GM12878 (cell line): ENCODE data around the gene CSF1R. TPM values are rescaled to one million over a fixed set of nuclear protein-coding genes. Genes with fewer than 3 reads are reported as not detected.

ENCODE experiments used
- ATAC-seq: fragments of 200-7000 bp; cut with Tn5 transposase; 3 replicates; pipeline ENCODE4 v1.9.1; 2020; ENCODE audit warnings: mild to moderate bottlenecking, moderate library complexity
- BruUV-seq: library from RNA; stranded (reverse); fragments of 400-500 nt; replicated peaks from 2 replicates; lab custom pipeline; 2021; lab: Mats Ljungman, UMichigan
- CTCF ChIA-PET: fragments of 300-600 bp; sonication (Branson Sonifier 250); formaldehyde crosslinking; extraction: SDS; loops from one replicate; lab custom pipeline; 2021; ENCODE audit warnings: inconsistent platforms; lab: Yijun Ruan, JAX
- POLR2A ChIA-PET: fragments of 350-600 bp; formaldehyde crosslinking; extraction: SDS; loops from one replicate; lab custom pipeline; 2021; ENCODE audit warnings: inconsistent platforms; lab: Charles Lee
- RAD21 ChIA-PET: fragments of 300-600 bp; sonication (Branson Sonifier 250); formaldehyde crosslinking; loops from one replicate; lab custom pipeline; 2023; ENCODE audit warnings: antibody characterized with exemption; ENCODE audit not compliant: unreplicated experiment; lab: Charles Lee
- SMC1A ChIA-PET: fragments of 300-600 bp; sonication (Branson Sonifier 250); formaldehyde crosslinking; loops from one replicate; lab custom pipeline; 2023; ENCODE audit not compliant: unreplicated experiment, uncharacterized antibody; lab: Charles Lee
- DNase-seq: peaks from one replicate; pipeline ENCODE4 v3.0.0-alpha.2; 2011; ENCODE audit warnings: low read depth, low spot score
- FAIRE-seq: peaks from 3 replicates; lab custom pipeline; 2011; peaks lifted over from hg19 to GRCh38; lab: Jason Lieb, UNC
- H2AFZ ChIP-seq: 2 replicates; pipeline ENCODE4 v1.6.0; 2011; ENCODE audit warnings: low read depth, low read length, control low read depth; ENCODE audit not compliant: control insufficient read depth
- H3K27ac ChIP-seq: 2 replicates; pipeline ENCODE4 v1.5.1; 2011; ENCODE audit warnings: control low read depth; ENCODE audit not compliant: control insufficient read depth, insufficient read depth
- H3K27me3 ChIP-seq, 2 experiments: replicated peaks in 1 of 2; 2 replicates each; pipeline versions ENCODE4 v1.6.0 to v1.6.1; 2011; ENCODE audit warnings: low read length in 1 of 2; ENCODE audit not compliant: control insufficient read depth in 2 of 2, insufficient read depth in 2 of 2
- H3K36me3 ChIP-seq, 2 experiments: 2 replicates each; pipeline ENCODE4 v1.5.1; 2011; ENCODE audit warnings: low read length in 1 of 2; ENCODE audit not compliant: control insufficient read depth in 2 of 2, insufficient read depth in 2 of 2
- H3K4me1 ChIP-seq: 2 replicates; pipeline ENCODE4 v1.6.1; 2011; ENCODE audit warnings: mild to moderate bottlenecking, low read length, moderate library complexity, mixed read lengths; ENCODE audit not compliant: control insufficient read depth, insufficient read depth
- H3K4me2 ChIP-seq: 2 replicates; pipeline ENCODE4 v1.6.0; 2011; ENCODE audit warnings: control low read depth; ENCODE audit not compliant: control insufficient read depth, insufficient read depth
- H3K4me3 ChIP-seq: fragments of 200-600 bp; sonication (generic); 2 replicates; pipeline ENCODE4 v1.5.1; 2016
- H3K79me2 ChIP-seq: 2 replicates; pipeline ENCODE4 v1.6.0; 2011; ENCODE audit warnings: low read length; ENCODE audit not compliant: control insufficient read depth, insufficient read depth
- H3K9ac ChIP-seq: 2 replicates; pipeline ENCODE4 v1.8.0; 2011; ENCODE audit warnings: low read length, control low read depth, mixed read lengths; ENCODE audit not compliant: control insufficient read depth, insufficient read depth
- H3K9me3 ChIP-seq: replicated peaks from 3 replicates; pipeline ENCODE4 v1.5.1; 2011; ENCODE audit warnings: mild to moderate bottlenecking, low read length; ENCODE audit not compliant: control insufficient read depth, insufficient read depth
- H4K20me1 ChIP-seq: 2 replicates; pipeline ENCODE4 v1.6.0; 2011; ENCODE audit not compliant: control insufficient read depth, insufficient read depth
- BCL11A ChIP-seq: IDR thresholded peaks from 2 replicates; pipeline ENCODE4 v1.6.1; 2011; ENCODE audit warnings: low read depth, low read length
- HDGF ChIP-seq: fragments of 450-650 bp; IDR thresholded peaks from 2 replicates; pipeline ENCODE4 v1.6.1; 2016; ENCODE audit warnings: antibody characterized with exemption
- MEF2A ChIP-seq: IDR thresholded peaks from 2 replicates; pipeline ENCODE4 v1.6.1; 2011; ENCODE audit warnings: low read depth, mild to moderate bottlenecking, low read length, moderate library complexity; ENCODE audit not compliant: insufficient read depth
- MTA2 ChIP-seq: fragments of 450-650 bp; IDR thresholded peaks from 2 replicates; pipeline ENCODE4 v1.6.1; 2016; ENCODE audit warnings: low read depth, mild to moderate bottlenecking, moderate library complexity
- RAD51 ChIP-seq: fragments of 450-650 bp; IDR thresholded peaks from 2 replicates; pipeline ENCODE4 v1.6.1; 2016; ENCODE audit warnings: moderate library complexity, mild to moderate bottlenecking, inconsistent platforms
- RBBP5 ChIP-seq: fragments of 200-600 bp; sonication (generic); conservative IDR thresholded peaks from 2 replicates; pipeline ENCODE4 v1.6.1; 2016
- SP1 ChIP-seq: IDR thresholded peaks from one replicate; pipeline ENCODE4 v1.6.1; 2011; ENCODE audit warnings: low read depth, low read length
- SREBF1 ChIP-seq: IDR thresholded peaks from 2 replicates; pipeline ENCODE4 v1.6.1; 2012; ENCODE audit warnings: mild to moderate bottlenecking, low read length
- SRF ChIP-seq, 2 experiments: IDR thresholded peaks; 2 replicates each; pipeline ENCODE4 v1.6.1; 2011; ENCODE audit warnings: low read depth in 2 of 2, low read length in 2 of 2, mild to moderate bottlenecking in 1 of 2, moderate library complexity in 1 of 2
- WGBS: methylation state at CpG from one replicate; pipeline ENCODE4 v1.1.6; 2016; ENCODE audit warnings: low lambda C conversion rate; ENCODE audit not compliant: insufficient replicate concordance, insufficient coverage; ENCODE audit errors: missing lambda C conversion rate; 5-methylcytosine and 5-hydroxymethylcytosine counted together
- in situ Hi-C: fragments of 300-500 bp; cut with MboI; formaldehyde crosslinking; loops from 9 replicates; pipeline ENCODE4 v1.14.3; 2018; ENCODE audit warnings: mixed read lengths
- intact Hi-C: fragments of 100-400 bp; cut with micrococcal nuclease; formaldehyde crosslinking; loops from one replicate; pipeline ENCODE4 v1.14.2; 2022; ENCODE audit not compliant: unreplicated experiment
- polyA plus RNA-seq, 11 experiments: library from polyadenylated mRNA; depleted of rRNA in 4 of 11; unstranded in 6 of 11; stranded (reverse) in 5 of 11; fragments of >200 nt; fragmentation: Nextera tagmentation in 4 of 11; fragmentation: Illumina TruSeq in 1 of 11; extraction: Ambion mirVana in 4 of 11; extraction: Trizol in 1 of 11; gene quantifications; 1 replicate in 1 of 11; 2 replicates in 10 of 11; pipeline versions ENCODE4 v1.2.1 to v1.2.3, GENCODE V29; 2011 to 2016; ENCODE audit warnings: inconsistent platforms in 2 of 11, missing spikeins in 2 of 11, low read depth in 1 of 11
- total RNA-seq, 4 experiments: library from RNA; depleted of rRNA in 3 of 4; stranded (reverse); fragments of >200 nt in 3 of 4; fragmentation: Illumina TruSeq in 1 of 4; extraction: Trizol in 1 of 4; gene quantifications; 2 replicates each; pipeline versions ENCODE4 v1.2.1 to v1.2.3, GENCODE V29; 2013 to 2021
- TF ChIP-seq, protein P1 (sequence below): fragments of 450-650 bp; IDR thresholded peaks from 2 replicates; pipeline ENCODE4 v1.6.1; 2017; ENCODE audit warnings: mild to moderate bottlenecking
- TF ChIP-seq, protein P2 (sequence below): fragments of 450-650 bp; IDR thresholded peaks from 2 replicates; pipeline ENCODE4 v1.6.1; 2018; ENCODE audit warnings: mild to moderate bottlenecking, low read depth, moderate library complexity; ENCODE audit not compliant: partially characterized antibody
- TF ChIP-seq, protein P3 (sequence below): IDR thresholded peaks from 2 replicates; pipeline ENCODE4 v1.6.1; 2011; ENCODE audit warnings: borderline replicate concordance, low read depth, mild to moderate bottlenecking, moderate library complexity, low read length; ENCODE audit not compliant: insufficient read depth, poor library complexity, severe bottlenecking

CSF1R gene
- total and polyA plus RNA-seq, 10 of the 15 experiments (the other 5 are each of a cell fraction or from before 2014, with no cell fraction given) = 0.35 to 3.6 (median 1.2) TPM

DNA sequence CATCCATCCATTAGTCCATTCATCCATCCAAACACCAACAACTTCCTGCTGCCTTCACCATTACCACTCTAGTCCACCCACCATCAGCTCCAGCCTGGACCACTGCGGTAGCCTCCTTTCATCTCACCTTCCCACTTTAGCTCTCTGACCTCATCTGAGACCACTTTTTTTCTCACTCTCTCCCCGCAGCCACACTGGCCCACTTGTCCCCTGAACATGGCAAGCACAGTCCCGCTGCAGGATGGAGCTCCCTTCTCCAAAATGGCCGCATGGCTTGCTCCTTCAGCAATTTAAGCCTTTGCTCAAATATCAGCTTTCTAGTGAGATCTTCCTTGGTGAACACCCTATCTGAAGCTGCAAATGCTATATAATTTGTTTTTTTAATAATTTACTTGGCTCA is 11.1 kb downstream of the CSF1R start:
- in situ Hi-C loops = no loop called here
- 32% methylated on average over 4 of the region's 4 CpGs for WGBS
- no peak overlapping the region for H3K4me3 ChIP-seq
- no peak for ATAC-seq
- H4K20me1 ChIP-seq = no peaks in the 10 kb centered on the region
- no TSS peak for BruUV-seq
- no peak overlapping the region for H3K4me2 ChIP-seq
- no peaks in the 10 kb centered on the region for H3K79me2 ChIP-seq
- CTCF ChIA-PET = interaction anchor here (1.1 to 2.6 kb wide), 5 partner anchors 10 to 273 kb away, joined by 3 to 12 read pairs (median 3); partner anchors contain the start of gene CSF1R
- TF ChIP-seq SREBF1 (no peak), SP1 (no peak), MTA2 (no peak), SRF (IDR thresholded peaks at IDR 0.05; ENCODE audit: low read depth in 2 of 2, low read length in 2 of 2) (no peak), RBBP5 (no peak), HDGF (no peak), MEF2A (no peak), BCL11A (no peak), RAD51 (no peak)
- TF ChIP-seq, protein P1, sequence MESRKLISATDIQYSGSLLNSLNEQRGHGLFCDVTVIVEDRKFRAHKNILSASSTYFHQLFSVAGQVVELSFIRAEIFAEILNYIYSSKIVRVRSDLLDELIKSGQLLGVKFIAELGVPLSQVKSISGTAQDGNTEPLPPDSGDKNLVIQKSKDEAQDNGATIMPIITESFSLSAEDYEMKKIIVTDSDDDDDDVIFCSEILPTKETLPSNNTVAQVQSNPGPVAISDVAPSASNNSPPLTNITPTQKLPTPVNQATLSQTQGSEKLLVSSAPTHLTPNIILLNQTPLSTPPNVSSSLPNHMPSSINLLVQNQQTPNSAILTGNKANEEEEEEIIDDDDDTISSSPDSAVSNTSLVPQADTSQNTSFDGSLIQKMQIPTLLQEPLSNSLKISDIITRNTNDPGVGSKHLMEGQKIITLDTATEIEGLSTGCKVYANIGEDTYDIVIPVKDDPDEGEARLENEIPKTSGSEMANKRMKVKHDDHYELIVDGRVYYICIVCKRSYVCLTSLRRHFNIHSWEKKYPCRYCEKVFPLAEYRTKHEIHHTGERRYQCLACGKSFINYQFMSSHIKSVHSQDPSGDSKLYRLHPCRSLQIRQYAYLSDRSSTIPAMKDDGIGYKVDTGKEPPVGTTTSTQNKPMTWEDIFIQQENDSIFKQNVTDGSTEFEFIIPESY = no peak
- TF ChIP-seq, protein P2, sequence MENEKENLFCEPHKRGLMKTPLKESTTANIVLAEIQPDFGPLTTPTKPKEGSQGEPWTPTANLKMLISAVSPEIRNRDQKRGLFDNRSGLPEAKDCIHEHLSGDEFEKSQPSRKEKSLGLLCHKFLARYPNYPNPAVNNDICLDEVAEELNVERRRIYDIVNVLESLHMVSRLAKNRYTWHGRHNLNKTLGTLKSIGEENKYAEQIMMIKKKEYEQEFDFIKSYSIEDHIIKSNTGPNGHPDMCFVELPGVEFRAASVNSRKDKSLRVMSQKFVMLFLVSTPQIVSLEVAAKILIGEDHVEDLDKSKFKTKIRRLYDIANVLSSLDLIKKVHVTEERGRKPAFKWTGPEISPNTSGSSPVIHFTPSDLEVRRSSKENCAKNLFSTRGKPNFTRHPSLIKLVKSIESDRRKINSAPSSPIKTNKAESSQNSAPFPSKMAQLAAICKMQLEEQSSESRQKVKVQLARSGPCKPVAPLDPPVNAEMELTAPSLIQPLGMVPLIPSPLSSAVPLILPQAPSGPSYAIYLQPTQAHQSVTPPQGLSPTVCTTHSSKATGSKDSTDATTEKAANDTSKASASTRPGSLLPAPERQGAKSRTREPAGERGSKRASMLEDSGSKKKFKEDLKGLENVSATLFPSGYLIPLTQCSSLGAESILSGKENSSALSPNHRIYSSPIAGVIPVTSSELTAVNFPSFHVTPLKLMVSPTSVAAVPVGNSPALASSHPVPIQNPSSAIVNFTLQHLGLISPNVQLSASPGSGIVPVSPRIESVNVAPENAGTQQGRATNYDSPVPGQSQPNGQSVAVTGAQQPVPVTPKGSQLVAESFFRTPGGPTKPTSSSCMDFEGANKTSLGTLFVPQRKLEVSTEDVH = no peak
- TF ChIP-seq, protein P3, sequence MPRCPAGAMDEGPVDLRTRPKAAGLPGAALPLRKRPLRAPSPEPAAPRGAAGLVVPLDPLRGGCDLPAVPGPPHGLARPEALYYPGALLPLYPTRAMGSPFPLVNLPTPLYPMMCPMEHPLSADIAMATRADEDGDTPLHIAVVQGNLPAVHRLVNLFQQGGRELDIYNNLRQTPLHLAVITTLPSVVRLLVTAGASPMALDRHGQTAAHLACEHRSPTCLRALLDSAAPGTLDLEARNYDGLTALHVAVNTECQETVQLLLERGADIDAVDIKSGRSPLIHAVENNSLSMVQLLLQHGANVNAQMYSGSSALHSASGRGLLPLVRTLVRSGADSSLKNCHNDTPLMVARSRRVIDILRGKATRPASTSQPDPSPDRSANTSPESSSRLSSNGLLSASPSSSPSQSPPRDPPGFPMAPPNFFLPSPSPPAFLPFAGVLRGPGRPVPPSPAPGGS = no peak
- TF ChIP-seq, all 136 proteins: peak for 0
- intact Hi-C loops = no loop called here
- Histone ChIP-seq H3K4me1 (no peaks in the 10 kb centered on the region), H2AFZ (no peak overlapping the region), H3K27ac (no peak overlapping the region), H3K36me3 (no peaks in the 10 kb centered on the region), H3K9me3 (no peaks in the 10 kb centered on the region), H3K9ac (no peak overlapping the region), H3K27me3 (no peaks in the 10 kb centered on the region)
- ChIA-PET POLR2A (no interaction called here), SMC1A (interaction anchor here (0.7 kb wide), 1 partner anchor 41 kb away, joined by 3 read pairs; no protein-coding TSS in a partner anchor), RAD21 (interaction anchor here (1.1 kb wide), 1 partner anchor 10 kb away, joined by 3 read pairs; no protein-coding TSS in a partner anchor)
- FAIRE-seq = no peak
- DNase-seq = no peak
